NCI-H146 (cell line): ENCODE results near the gene C2orf76.

Experiments used
- DNase-seq: peaks from one replicate; lab custom pipeline; 2025; lab: John Stamatoyannopoulos, UW

The C2orf76 gene

GRCh38 chr2:119338272-119338671 is 28.4 kb downstream of the C2orf76 start:
- no peak for DNase-seq

- DNase-seq, result no peak
Observed at GRCh38 chr2:119337749-119338148, 28.9 kb downstream of the C2orf76 start.

GRCh38 chr2:119333833-119334232 is 32.8 kb downstream of the C2orf76 start:
- no peak for DNase-seq

- no peak for DNase-seq
Observed at GRCh38 chr2:119333360-119333759, 33.3 kb downstream of the C2orf76 start.

GRCh38 chr2:119332953-119333352 is 33.7 kb downstream of the C2orf76 start:
- no peak for DNase-seq

- DNase-seq, result no peak
Observed at GRCh38 chr2:119327431-119327830, 39.2 kb downstream of the C2orf76 start.

GRCh38 chr2:119326938-119327337 is 39.7 kb downstream of the C2orf76 start:
- DNase-seq, result no peak

- no peak for DNase-seq
Observed at GRCh38 chr2:119324685-119325270, 41.9 kb downstream of the C2orf76 start.

- no peak for DNase-seq
Observed at GRCh38 chr2:119323459-119323858, 43.2 kb downstream of the C2orf76 start.

GRCh38 chr2:119319593-119319992 is 47.0 kb downstream of the C2orf76 start:
- no peak for DNase-seq

GRCh38 chr2:119317554-119317953 is 49.1 kb downstream of the C2orf76 start:
- no peak for DNase-seq

GRCh38 chr2:119316066-119316465 is 50.6 kb downstream of the C2orf76 start:
- no peak for DNase-seq

- DNase-seq, result no peak
Observed at GRCh38 chr2:119315241-119315925, 51.3 kb downstream of the C2orf76 start.

GRCh38 chr2:119311831-119312230 is 54.8 kb downstream of the C2orf76 start:
- DNase-seq, result no peak

- DNase-seq, result no peak
Observed at GRCh38 chr2:119311371-119311770, 55.3 kb downstream of the C2orf76 start.

GRCh38 chr2:119308793-119309330 is 57.8 kb downstream of the C2orf76 start:
- peak; percentile 18 for DNase-seq

GRCh38 chr2:119307419-119308140 is 59.1 kb downstream of the C2orf76 start:
- DNase-seq, result no peak

GRCh38 chr2:119306196-119306590 is 60.4 kb downstream of the C2orf76 start:
- DNase-seq, result no peak

- no peak for DNase-seq
Observed at GRCh38 chr2:119305497-119306195, 61.0 kb downstream of the C2orf76 start.

GRCh38 chr2:119304847-119305246 is 61.8 kb downstream of the C2orf76 start:
- peak; percentile 16 for DNase-seq

GRCh38 chr2:119301413-119301812 is 65.2 kb downstream of the C2orf76 start:
- DNase-seq, result peak; percentile 78

GRCh38 chr2:119295688-119296375 is 70.8 kb downstream of the C2orf76 start:
- no peak for DNase-seq
